Measurements from ENCODE around the gene PCYOX1L. TPM values are rescaled to one million over a fixed set of nuclear protein-coding genes. Genes with fewer than 3 reads are reported as not detected.

Gene PCYOX1L
- total and polyA plus RNA-seq, 9 of the 15 experiments (the other 6 are each of a cell fraction or from before 2014, with no cell fraction given), result 2.3 to 17.9 (median 6.0) TPM

GRCh38 chr5:149410721-149411432 lies 53.0 kb downstream of the PCYOX1L start:
- no TSS peak for BruUV-seq (replicated peaks)
- Histone ChIP-seq H3K27ac (ENCODE audit: extremely low read depth, low read depth, low read length) (no peak overlapping the region), H3K9ac (ENCODE audit: insufficient read depth in 1 of 2, low read depth in 2 of 2, low read length in 2 of 2) (no peak overlapping the region; a peak in 1 of 4 replicates), H3K27me3 (ENCODE audit: control insufficient read depth in 2 of 2, insufficient read depth in 2 of 2, low read length in 2 of 2) (peaks cover 0 to 14% of the 10 kb centered on the region in 2 experiments; a peak in 1 of 5 replicates), H3K9me1 (ENCODE audit: control insufficient read depth, insufficient read depth, low read length) (no peaks in the 10 kb centered on the region), H3K4me1 (replicated peaks in 1 of 2; ENCODE audit: control insufficient read depth in 2 of 2, insufficient read depth in 2 of 2, low read length in 2 of 2) (peaks cover 0 to 9% of the 10 kb centered on the region in 2 experiments; a peak in 2 of 5 replicates), H3K9me3 (replicated peaks; ENCODE audit: control insufficient read depth, insufficient read depth, low read depth, low read length) (no peaks in the 10 kb centered on the region), H4K20me1 (replicated peaks; ENCODE audit: control insufficient read depth, insufficient read depth, low read length) (no peaks in the 10 kb centered on the region), H2AFZ (ENCODE audit: low read depth, low read length) (no peak overlapping the region), H3K4me3 (no peak overlapping the region), H3K36me3 (ENCODE audit: control insufficient read depth, insufficient read depth, low read length) (no peaks in the 10 kb centered on the region), H3K4me2 (ENCODE audit: insufficient read depth, low read length) (no peak overlapping the region), H3K79me2 (ENCODE audit: control insufficient read depth, insufficient read depth, low read length) (no peaks in the 10 kb centered on the region)
- in situ Hi-C loops (cut with MboI), result no loop called here
- TF ChIP-seq ZNF143 (CRISPR knock-in tag; IDR thresholded peaks at IDR 0.05), result no peak
- TF ChIP-seq RFX5 (IDR thresholded peaks at IDR 0.05; ENCODE audit: low read depth, low read length), result no peak
- no peak for TF ChIP-seq NKRF (IDR thresholded peaks at IDR 0.05; ENCODE audit: borderline replicate concordance)
- no peak for TF ChIP-seq ARID3A (IDR thresholded peaks at IDR 0.05; ENCODE audit: borderline replicate concordance, low read depth, low read length)
- no peak for TF ChIP-seq NFRKB (IDR thresholded peaks at IDR 0.05; ENCODE audit: low read depth)
- TF ChIP-seq MYNN (IDR thresholded peaks at IDR 0.05), result no peak
- no peak for TF ChIP-seq MYNN (CRISPR knock-in tag; IDR thresholded peaks at IDR 0.05)
- TF ChIP-seq SREBF1 (IDR thresholded peaks at IDR 0.05; ENCODE audit: borderline replicate concordance, low read depth, low read length), result no peak
- no peak for TF ChIP-seq EZH2 (IDR thresholded peaks at IDR 0.05; ENCODE audit: borderline replicate concordance, low read depth, low read length)
- no peak for TF ChIP-seq ZFPM2 (CRISPR knock-in tag; IDR thresholded peaks at IDR 0.05)
- no peak for TF ChIP-seq OTX1 (CRISPR knock-in tag; IDR thresholded peaks at IDR 0.05)
- no peak for TF ChIP-seq ATF7 (IDR thresholded peaks at IDR 0.05)
- no peak for TF ChIP-seq TCF15 (CRISPR knock-in tag; IDR thresholded peaks at IDR 0.05)
- no peak for TF ChIP-seq ZNF134 (CRISPR knock-in tag; conservative IDR thresholded peaks at IDR 0.05)
- ATAC-seq, result no peak
- no peak for DNase-seq (ENCODE audit: extremely low read depth in 1 of 4, low spot score in 3 of 4)
- intact Hi-C loops (cut with micrococcal nuclease), result no loop called here
- no peak for FAIRE-seq
- WGBS (ENCODE audit: insufficient coverage, low coverage, missing lambda C conversion rate), result 39% methylated on average over 14 of the region's 15 CpGs
- CTCF ChIA-PET (ENCODE audit: low intra/inter-chr PET ratio), result no interaction called here
- POLR2A ChIA-PET, result interaction anchor here (0.6 to 1.3 kb wide), 2 partner anchors 10 to 11 kb away, joined by 3 to 4 read pairs; no protein-coding TSS in a partner anchor

Data from K562 (cell line).